ENCODE results near the gene NEU4.

DNA sequence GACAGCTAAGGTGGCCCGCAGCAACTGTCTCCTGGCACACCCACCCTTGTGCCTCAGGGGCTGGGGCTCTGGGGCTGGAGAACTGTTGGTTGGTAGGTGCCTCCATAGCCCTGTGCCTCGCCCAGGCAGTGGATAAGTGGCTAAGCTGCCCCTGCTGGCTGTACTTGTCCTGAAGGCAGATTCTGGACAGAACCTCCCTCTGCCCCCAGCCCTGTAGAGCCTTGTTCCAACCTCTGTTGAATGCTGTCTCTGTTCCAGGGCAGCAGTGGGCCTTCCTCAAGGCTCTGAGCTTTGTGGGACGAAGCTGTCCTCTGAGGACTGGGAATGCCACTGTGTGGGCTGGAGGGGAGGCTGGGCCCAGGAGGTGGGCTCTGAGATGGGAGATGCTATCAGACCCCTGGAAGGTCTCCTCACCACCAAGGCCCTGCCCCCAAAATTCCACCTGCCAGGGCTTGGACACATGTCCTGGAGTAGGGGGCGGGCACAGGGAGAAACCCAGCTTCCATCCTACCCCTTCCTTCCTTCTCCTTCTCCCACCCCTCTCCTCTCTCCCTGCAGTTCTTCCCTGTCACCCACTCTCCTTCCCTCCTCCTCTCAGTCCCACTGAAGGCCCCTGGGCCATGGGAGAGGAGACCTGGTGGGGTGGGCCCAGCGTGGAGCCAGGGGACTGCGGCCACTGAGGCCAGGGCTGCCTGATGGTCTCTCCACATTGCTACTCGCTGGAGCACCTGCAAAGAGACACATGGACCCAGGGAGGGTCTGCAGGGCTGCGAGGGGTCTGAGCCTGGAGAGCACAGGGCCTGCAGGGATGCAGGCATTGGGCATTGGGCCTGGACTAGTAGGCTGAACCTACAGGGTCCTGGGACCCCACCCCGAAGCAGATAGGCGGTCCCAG, 51.4 kb downstream of the NEU4 start:
- no peak for TF ChIP-seq TARDBP (IDR thresholded peaks at IDR 0.05)
- no peak for TF ChIP-seq SP1 (IDR thresholded peaks at IDR 0.05)

Measured in HEK293T (cell line).